GM23338 (cell line): ENCODE data around the gene AIG1. TPM values are rescaled to one million over a fixed set of nuclear protein-coding genes. Genes with fewer than 3 reads are reported as not detected.

ENCODE experiments used
- ATAC-seq: fragments of 200-7000 bp; cut with Tn5 transposase; 3 replicates; pipeline ENCODE4 v1.9.1; 2020
- DNase-seq: peaks from one replicate; pipeline ENCODE4 v3.0.0-alpha.2; 2015; ENCODE audit warnings: low spot score
- H2AFZ ChIP-seq: fragments of 200-600 bp; sonication (generic); 2 replicates; pipeline ENCODE4 v1.8.0; 2016; ENCODE audit warnings: antibody characterized with exemption, mild to moderate bottlenecking, moderate library complexity
- H3F3A ChIP-seq: fragments of 200-600 bp; sonication (generic); replicated peaks from 2 replicates; pipeline ENCODE4 v1.8.0; 2017; ENCODE audit warnings: antibody characterized with exemption, mixed run types, low read depth
- H3K27ac ChIP-seq: fragments of 200-600 bp; sonication (generic); 2 replicates; pipeline ENCODE4 v1.6.1; 2016; ENCODE audit warnings: low read depth
- H3K27me3 ChIP-seq: fragments of 200-600 bp; sonication (generic); 2 replicates; pipeline ENCODE4 v1.8.0; 2016; ENCODE audit warnings: mild to moderate bottlenecking, mixed run types, moderate library complexity; ENCODE audit not compliant: insufficient read depth
- H3K36me3 ChIP-seq: fragments of 200-600 bp; sonication (generic); 2 replicates; pipeline ENCODE4 v1.8.0; 2016; ENCODE audit warnings: mild to moderate bottlenecking; ENCODE audit not compliant: insufficient read depth
- H3K4me1 ChIP-seq: fragments of 200-600 bp; sonication (generic); 2 replicates; pipeline ENCODE4 v1.8.0; 2016; ENCODE audit warnings: mild to moderate bottlenecking, moderate library complexity; ENCODE audit not compliant: insufficient read depth
- H3K4me2 ChIP-seq: fragments of 200-600 bp; sonication (generic); 2 replicates; pipeline ENCODE4 v1.7.1; 2017; ENCODE audit warnings: mixed run types
- H3K4me3 ChIP-seq: fragments of 200-600 bp; sonication (generic); 2 replicates; pipeline ENCODE4 v1.6.1; 2016; ENCODE audit warnings: mixed run types
- H3K79me2 ChIP-seq: fragments of 200-600 bp; sonication (generic); replicated peaks from 2 replicates; pipeline ENCODE4 v1.8.0; 2017; ENCODE audit warnings: mild to moderate bottlenecking; ENCODE audit not compliant: insufficient read depth
- H3K9me2 ChIP-seq: fragments of 200-600 bp; sonication (generic); 2 replicates; pipeline ENCODE4 v1.8.0; 2017; ENCODE audit not compliant: insufficient read depth
- H4K20me1 ChIP-seq: fragments of 200-600 bp; sonication (generic); replicated peaks from 2 replicates; pipeline ENCODE4 v1.8.0; 2017; ENCODE audit warnings: mild to moderate bottlenecking; ENCODE audit not compliant: insufficient read depth
- H3K27ac Mint-ChIP-seq: 2 replicates; pipeline ENCODE4 v1.8.0; 2020; ENCODE audit warnings: inconsistent platforms, mild to moderate bottlenecking, moderate library complexity, mixed read lengths
- H3K27me3 Mint-ChIP-seq: 3 replicates; pipeline ENCODE4 v1.8.0; 2022; ENCODE audit warnings: low read depth, mild to moderate bottlenecking, moderate library complexity, mixed read lengths, inconsistent platforms; ENCODE audit not compliant: insufficient read depth, poor library complexity
- H3K36me3 Mint-ChIP-seq: 3 replicates; pipeline ENCODE4 v1.8.0; 2021; ENCODE audit warnings: low read depth, mild to moderate bottlenecking, inconsistent platforms, moderate library complexity, mixed read lengths
- H3K4me1 Mint-ChIP-seq: 3 replicates; pipeline ENCODE4 v1.8.0; 2020; ENCODE audit warnings: mild to moderate bottlenecking, inconsistent platforms, mixed read lengths
- H3K4me3 Mint-ChIP-seq: 3 replicates; pipeline ENCODE4 v1.8.0; 2021; ENCODE audit warnings: moderate library complexity, mild to moderate bottlenecking, inconsistent platforms, mixed read lengths
- H3K9me3 Mint-ChIP-seq: 3 replicates; pipeline ENCODE4 v1.8.0; 2020; ENCODE audit warnings: moderate library complexity, mild to moderate bottlenecking, inconsistent platforms, mixed read lengths
- CTCF ChIP-seq, 2 experiments: fragments of 200-600 bp in 1 of 2; sonication (generic) in 1 of 2; conservative IDR thresholded peaks; 2 replicates each; pipeline versions ENCODE4 v1.5.1 to v1.6.1; 2016 to 2017; ENCODE audit warnings: antibody characterized with exemption in 2 of 2, low read depth in 2 of 2, mild to moderate bottlenecking in 2 of 2, moderate library complexity in 1 of 2
- EZH2 ChIP-seq: fragments of 200-600 bp; sonication (generic); IDR thresholded peaks from one replicate; pipeline ENCODE4 v1.8.0; 2017; ENCODE audit warnings: antibody characterized with exemption, mild to moderate bottlenecking, low read depth; ENCODE audit not compliant: unreplicated experiment
- EZH2phosphoT487 ChIP-seq: fragments of 200-600 bp; sonication (generic); IDR thresholded peaks from one replicate; pipeline ENCODE4 v1.8.1; 2018; ENCODE audit warnings: antibody characterized with exemption; ENCODE audit not compliant: unreplicated experiment
- JUNB ChIP-seq: IDR thresholded peaks from one replicate; pipeline ENCODE4 v1.6.1; 2016; ENCODE audit warnings: antibody characterized with exemption; ENCODE audit not compliant: unreplicated experiment
- NANOG ChIP-seq: IDR thresholded peaks from 2 replicates; pipeline ENCODE4 v1.6.1; 2016; ENCODE audit warnings: antibody characterized with exemption, borderline replicate concordance
- POLR2AphosphoS5 ChIP-seq: IDR thresholded peaks from 2 replicates; pipeline ENCODE4 v1.6.1; 2016; ENCODE audit warnings: antibody characterized with exemption, low read depth
- STAT1 ChIP-seq: IDR thresholded peaks from one replicate; pipeline ENCODE4 v1.6.1; 2016; ENCODE audit warnings: antibody characterized with exemption; ENCODE audit not compliant: unreplicated experiment
- ZNF114 ChIP-seq: fragments of 250-450 bp; sonication (Bioruptor Pico); IDR thresholded peaks from 2 replicates; pipeline ENCODE4 v1.5.0; 2020; ENCODE audit warnings: mild to moderate bottlenecking, moderate library complexity
- ZNF331 ChIP-seq: fragments of 250-450 bp; sonication (Bioruptor Pico); IDR thresholded peaks from 2 replicates; pipeline ENCODE4 v1.5.0; 2020; ENCODE audit warnings: low read depth, mild to moderate bottlenecking, moderate library complexity
- polyA plus RNA-seq: library from polyadenylated mRNA; unstranded; fragments of >200 nt; fragmentation: Nextera tagmentation; extraction: Ambion mirVana; gene quantifications from 2 replicates; pipeline ENCODE4 v1.2.1, GENCODE V29; 2016
- total RNA-seq: library from RNA; depleted of rRNA; stranded (reverse); fragments of >200 nt; shearing (Covaris generic); gene quantifications from 2 replicates; pipeline ENCODE4 v1.2.3, GENCODE V29; 2014
- TF ChIP-seq, protein P1 (sequence below): IDR thresholded peaks from 2 replicates; pipeline ENCODE4 v1.6.1; 2016; ENCODE audit warnings: antibody characterized with exemption
- TF ChIP-seq, protein P2 (sequence below): IDR thresholded peaks from one replicate; pipeline ENCODE4 v1.6.1; 2018; ENCODE audit warnings: antibody characterized with exemption; ENCODE audit not compliant: unreplicated experiment

The AIG1 gene
- total and polyA plus RNA-seq, 2 experiments from 2014 or later = 65.2 to 88.4 TPM

GRCh38 chr6:143015300-143015706, 45.4 kb upstream of the AIG1 start:
- Mint-ChIP-seq H3K4me3 (no peak overlapping the region), H3K27me3 (no peaks in the 10 kb centered on the region), H3K9me3 (no peaks in the 10 kb centered on the region; the same call in 2 of the 3 replicates), H3K27ac (no peak overlapping the region), H3K4me1 (peaks cover 2% of the 10 kb centered on the region; the same call in 2 of the 3 replicates), H3K36me3 (no peaks in the 10 kb centered on the region)
- H2AFZ ChIP-seq = no peak overlapping the region
- H3K36me3 ChIP-seq = no peaks in the 10 kb centered on the region
- no peak overlapping the region for H3K27ac ChIP-seq
- no peak overlapping the region for H3K4me3 ChIP-seq
- DNase-seq = no peak
- no peaks in the 10 kb centered on the region for H3K79me2 ChIP-seq
- no peaks in the 10 kb centered on the region for H3K27me3 ChIP-seq
- no peak overlapping the region for H3K4me2 ChIP-seq
- no peak for ATAC-seq
- H3K9me2 ChIP-seq = no peaks in the 10 kb centered on the region
- no peaks in the 10 kb centered on the region for H3F3A ChIP-seq
- H3K4me1 ChIP-seq = no peaks in the 10 kb centered on the region
- H4K20me1 ChIP-seq = no peaks in the 10 kb centered on the region
- no peak for TF ChIP-seq STAT1
- TF ChIP-seq, protein P1, sequence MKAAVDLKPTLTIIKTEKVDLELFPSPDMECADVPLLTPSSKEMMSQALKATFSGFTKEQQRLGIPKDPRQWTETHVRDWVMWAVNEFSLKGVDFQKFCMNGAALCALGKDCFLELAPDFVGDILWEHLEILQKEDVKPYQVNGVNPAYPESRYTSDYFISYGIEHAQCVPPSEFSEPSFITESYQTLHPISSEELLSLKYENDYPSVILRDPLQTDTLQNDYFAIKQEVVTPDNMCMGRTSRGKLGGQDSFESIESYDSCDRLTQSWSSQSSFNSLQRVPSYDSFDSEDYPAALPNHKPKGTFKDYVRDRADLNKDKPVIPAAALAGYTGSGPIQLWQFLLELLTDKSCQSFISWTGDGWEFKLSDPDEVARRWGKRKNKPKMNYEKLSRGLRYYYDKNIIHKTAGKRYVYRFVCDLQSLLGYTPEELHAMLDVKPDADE = no peak
- no peak for TF ChIP-seq ZNF114 (CRISPR knock-in tag)
- no peak for TF ChIP-seq EZH2
- TF ChIP-seq JUNB = no peak
- TF ChIP-seq, protein P2, sequence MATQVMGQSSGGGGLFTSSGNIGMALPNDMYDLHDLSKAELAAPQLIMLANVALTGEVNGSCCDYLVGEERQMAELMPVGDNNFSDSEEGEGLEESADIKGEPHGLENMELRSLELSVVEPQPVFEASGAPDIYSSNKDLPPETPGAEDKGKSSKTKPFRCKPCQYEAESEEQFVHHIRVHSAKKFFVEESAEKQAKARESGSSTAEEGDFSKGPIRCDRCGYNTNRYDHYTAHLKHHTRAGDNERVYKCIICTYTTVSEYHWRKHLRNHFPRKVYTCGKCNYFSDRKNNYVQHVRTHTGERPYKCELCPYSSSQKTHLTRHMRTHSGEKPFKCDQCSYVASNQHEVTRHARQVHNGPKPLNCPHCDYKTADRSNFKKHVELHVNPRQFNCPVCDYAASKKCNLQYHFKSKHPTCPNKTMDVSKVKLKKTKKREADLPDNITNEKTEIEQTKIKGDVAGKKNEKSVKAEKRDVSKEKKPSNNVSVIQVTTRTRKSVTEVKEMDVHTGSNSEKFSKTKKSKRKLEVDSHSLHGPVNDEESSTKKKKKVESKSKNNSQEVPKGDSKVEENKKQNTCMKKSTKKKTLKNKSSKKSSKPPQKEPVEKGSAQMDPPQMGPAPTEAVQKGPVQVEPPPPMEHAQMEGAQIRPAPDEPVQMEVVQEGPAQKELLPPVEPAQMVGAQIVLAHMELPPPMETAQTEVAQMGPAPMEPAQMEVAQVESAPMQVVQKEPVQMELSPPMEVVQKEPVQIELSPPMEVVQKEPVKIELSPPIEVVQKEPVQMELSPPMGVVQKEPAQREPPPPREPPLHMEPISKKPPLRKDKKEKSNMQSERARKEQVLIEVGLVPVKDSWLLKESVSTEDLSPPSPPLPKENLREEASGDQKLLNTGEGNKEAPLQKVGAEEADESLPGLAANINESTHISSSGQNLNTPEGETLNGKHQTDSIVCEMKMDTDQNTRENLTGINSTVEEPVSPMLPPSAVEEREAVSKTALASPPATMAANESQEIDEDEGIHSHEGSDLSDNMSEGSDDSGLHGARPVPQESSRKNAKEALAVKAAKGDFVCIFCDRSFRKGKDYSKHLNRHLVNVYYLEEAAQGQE = no peak
- no peak for TF ChIP-seq NANOG
- TF ChIP-seq POLR2AphosphoS5 = no peak
- TF ChIP-seq ZNF331 (CRISPR knock-in tag) = no peak
- TF ChIP-seq EZH2phosphoT487 = no peak
- no peak for TF ChIP-seq CTCF (conservative IDR thresholded peaks at IDR 0.05; ENCODE audit: low read depth in 2 of 2)

- Mint-ChIP-seq H3K4me1 (no peaks in the 10 kb centered on the region; the same call in 2 of the 3 replicates), H3K9me3 (no peaks in the 10 kb centered on the region), H3K27ac (no peak overlapping the region), H3K4me3 (no peak overlapping the region), H3K27me3 (no peaks in the 10 kb centered on the region), H3K36me3 (no peaks in the 10 kb centered on the region)
- H3K79me2 ChIP-seq = no peaks in the 10 kb centered on the region
- no peak overlapping the region for H3K4me2 ChIP-seq
- H3K4me1 ChIP-seq = no peaks in the 10 kb centered on the region
- H3K27me3 ChIP-seq = no peaks in the 10 kb centered on the region
- no peaks in the 10 kb centered on the region for H3K36me3 ChIP-seq
- H3K4me3 ChIP-seq = no peak overlapping the region
- no peak overlapping the region for H3K27ac ChIP-seq
- no peak for ATAC-seq
- no peaks in the 10 kb centered on the region for H4K20me1 ChIP-seq
- H3K9me2 ChIP-seq = no peaks in the 10 kb centered on the region
- no peaks in the 10 kb centered on the region for H3F3A ChIP-seq
- no peak for DNase-seq
- peak overlapping the region; percentile 25 for H2AFZ ChIP-seq
- TF ChIP-seq CTCF (conservative IDR thresholded peaks at IDR 0.05; ENCODE audit: low read depth in 2 of 2) (no peak), ZNF331 (CRISPR knock-in tag) (no peak), STAT1 (no peak), JUNB (no peak), NANOG (no peak), EZH2phosphoT487 (no peak), POLR2AphosphoS5 (no peak)
- TF ChIP-seq, protein P2 = no peak
These were observed 41.7 kb upstream of the AIG1 start for GRCh38 chr6:143018955-143019354.
